Stimulated activated CD4-positive, alpha-beta T cell treated with anti-CD3 and anti-CD28 coated beads, Interleukin-1b, Interleukin-23, amount 100 ng/mL, for 4 hours (primary cell): ENCODE measurements around the gene CALHM3.
A peak's percentile ranks its signal among the peaks of the same experiment; 100 is the strongest.
"Not testable (repeated sequence)": the region's sequence is repeated elsewhere in the genome, so short reads cannot be mapped to it uniquely, and the experiment has no call there.

Experiments
- DNase-seq, 2 donors: peaks; one replicate each; pipeline ENCODE4 v3.0.0-alpha.2; 2020; ENCODE audit warnings: low read depth in 2 of 2

CALHM3 gene, protein sequence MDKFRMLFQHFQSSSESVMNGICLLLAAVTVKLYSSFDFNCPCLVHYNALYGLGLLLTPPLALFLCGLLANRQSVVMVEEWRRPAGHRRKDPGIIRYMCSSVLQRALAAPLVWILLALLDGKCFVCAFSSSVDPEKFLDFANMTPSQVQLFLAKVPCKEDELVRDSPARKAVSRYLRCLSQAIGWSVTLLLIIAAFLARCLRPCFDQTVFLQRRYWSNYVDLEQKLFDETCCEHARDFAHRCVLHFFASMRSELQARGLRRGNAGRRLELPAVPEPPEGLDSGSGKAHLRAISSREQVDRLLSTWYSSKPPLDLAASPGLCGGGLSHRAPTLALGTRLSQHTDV

DNA sequence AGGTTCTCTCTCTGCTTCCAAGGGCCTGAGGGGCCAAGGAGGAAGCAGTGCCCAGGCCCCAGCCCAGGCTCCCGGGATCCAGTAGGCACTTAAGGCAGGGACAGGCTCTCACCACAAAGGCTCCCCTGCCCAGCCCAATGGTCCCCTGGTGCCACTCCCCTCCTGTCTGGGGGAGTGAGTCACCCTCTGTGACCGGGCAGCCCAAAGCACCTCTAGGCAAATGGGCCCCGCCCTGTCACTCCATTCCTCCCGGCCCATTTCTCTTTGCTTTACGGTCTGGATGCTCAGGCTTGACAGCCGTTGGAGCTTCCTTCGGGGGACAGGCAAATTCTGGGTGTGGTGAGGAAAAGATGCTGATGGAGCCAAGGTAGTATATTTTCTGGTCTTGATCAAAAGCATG, at the start of gene CALHM3:
Gene CALHM3, minus strand, starts transcription at position 106 of the 400 bp plus-strand sequence. CDS start 208 bp downstream, outside the sequence.
- DNase-seq: no peak

DNA sequence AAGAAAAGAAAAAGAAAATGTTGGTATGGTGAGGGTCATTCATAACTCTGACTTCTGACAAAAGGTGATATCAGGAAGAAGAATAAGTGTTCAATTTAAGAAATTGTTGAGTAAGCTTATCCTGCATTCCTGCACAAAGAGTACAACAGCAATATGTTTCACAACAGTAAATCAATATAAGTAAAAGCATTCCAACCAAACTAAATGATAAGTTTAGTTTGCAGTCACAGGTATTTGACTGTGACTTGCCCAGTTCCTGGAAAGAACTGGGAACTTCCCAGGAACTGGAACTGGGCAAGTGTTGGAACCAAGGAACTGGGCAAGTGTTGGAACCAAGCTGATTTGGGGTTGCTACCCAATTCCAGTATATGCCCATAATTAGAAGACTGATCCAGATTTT, 49.5 kb upstream of the CALHM3 start:
- DNase-seq: no peak

DNA sequence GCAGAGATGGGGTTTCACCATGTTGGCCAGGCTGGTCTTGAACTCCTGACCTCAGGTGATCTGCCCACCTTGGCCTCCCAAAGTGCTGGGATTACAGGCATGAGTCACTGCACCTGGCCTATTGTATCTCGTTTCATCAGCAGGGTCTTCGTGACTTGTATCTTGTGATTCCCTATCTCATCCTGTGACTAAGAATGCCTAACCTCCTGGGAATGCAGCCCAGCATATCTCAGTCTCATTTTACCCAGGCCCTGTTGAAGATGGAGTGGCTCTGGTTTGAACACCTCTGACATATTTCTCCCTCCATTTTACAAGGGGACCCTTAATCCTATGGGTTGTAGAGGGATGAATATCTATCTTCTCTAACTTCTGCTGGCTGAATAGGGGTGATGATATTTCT, 48.4 kb upstream of the CALHM3 start:
- DNase-seq: not testable (repeated sequence)

DNA sequence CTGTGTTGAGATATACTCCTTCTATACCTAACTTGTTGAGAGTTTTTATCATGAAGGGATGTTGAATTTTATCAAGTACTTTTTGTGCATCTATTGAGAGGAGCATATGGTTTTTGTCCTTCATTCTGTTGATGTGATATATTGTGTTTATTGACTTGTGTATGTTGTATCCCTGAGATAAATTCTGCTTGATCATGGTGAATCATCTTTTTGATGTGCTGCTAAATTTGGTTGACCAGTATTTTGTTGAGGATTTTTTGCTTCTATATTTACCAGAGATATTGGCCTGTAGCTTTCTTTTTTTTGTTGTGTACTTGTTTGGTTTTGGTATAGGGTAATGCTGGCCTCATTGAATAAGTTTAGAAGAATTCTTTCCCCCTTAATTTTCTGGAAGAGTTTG, 46.9 kb upstream of the CALHM3 start:
- no peak for DNase-seq

DNA sequence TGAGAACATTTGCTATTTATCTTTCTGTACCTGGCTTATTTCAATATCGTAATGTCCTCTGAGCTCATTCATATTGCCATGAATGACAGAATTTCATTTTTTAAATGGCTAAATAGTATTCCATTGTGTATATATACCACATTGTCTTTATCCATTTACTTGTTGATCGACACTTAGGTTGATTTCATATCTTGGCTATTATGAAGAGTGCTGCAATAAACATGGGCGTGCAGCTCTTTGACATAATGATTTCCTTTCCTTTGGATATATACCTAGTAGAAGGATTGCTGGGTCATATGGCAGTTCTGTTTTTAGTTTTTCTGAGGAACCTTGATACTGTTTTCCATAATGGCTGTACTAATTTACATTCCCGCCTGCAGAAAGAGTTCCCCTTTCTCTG, 44.6 kb upstream of the CALHM3 start:
- no peak for DNase-seq

DNA sequence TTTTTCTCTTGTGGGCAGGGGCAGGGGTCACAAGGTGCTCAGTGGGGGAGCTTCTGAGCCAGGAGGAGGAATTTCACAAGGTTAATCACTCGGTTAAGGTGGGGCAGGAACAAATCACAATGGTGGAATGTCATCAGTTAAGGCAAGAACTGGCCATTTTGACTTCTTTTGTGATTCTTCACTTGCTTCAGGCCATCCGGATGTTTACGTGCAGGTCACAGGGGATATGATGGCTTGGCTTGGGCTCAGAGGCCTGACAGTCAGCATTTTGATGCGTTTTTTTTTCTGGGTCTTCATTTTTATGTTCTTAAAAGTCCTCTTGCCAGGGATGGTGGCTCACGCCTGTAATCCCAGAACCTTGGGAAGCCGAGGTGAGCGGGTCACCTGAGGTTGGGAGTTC, 43.0 kb upstream of the CALHM3 start:
- not testable (repeated sequence) for DNase-seq

DNA sequence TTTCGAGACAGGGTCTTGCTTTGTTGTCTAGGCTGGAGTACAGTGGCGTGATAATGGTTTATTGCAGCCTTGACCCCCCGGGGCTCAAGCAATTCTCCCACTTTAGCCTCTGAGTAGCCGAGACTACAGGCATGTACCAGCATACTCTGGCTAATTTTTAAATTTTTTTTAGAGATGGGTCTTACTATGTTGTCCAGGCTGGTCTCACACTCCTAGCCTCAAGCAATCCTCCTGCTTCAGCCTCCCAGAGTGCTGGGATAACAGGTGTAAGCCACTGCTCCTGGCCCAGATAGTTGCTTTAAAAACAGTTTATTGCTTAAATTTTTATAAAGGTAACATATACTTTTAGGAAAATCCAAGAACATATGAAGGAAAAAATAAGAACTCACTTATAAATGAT, 40.8 kb upstream of the CALHM3 start:
- DNase-seq: no peak

DNA sequence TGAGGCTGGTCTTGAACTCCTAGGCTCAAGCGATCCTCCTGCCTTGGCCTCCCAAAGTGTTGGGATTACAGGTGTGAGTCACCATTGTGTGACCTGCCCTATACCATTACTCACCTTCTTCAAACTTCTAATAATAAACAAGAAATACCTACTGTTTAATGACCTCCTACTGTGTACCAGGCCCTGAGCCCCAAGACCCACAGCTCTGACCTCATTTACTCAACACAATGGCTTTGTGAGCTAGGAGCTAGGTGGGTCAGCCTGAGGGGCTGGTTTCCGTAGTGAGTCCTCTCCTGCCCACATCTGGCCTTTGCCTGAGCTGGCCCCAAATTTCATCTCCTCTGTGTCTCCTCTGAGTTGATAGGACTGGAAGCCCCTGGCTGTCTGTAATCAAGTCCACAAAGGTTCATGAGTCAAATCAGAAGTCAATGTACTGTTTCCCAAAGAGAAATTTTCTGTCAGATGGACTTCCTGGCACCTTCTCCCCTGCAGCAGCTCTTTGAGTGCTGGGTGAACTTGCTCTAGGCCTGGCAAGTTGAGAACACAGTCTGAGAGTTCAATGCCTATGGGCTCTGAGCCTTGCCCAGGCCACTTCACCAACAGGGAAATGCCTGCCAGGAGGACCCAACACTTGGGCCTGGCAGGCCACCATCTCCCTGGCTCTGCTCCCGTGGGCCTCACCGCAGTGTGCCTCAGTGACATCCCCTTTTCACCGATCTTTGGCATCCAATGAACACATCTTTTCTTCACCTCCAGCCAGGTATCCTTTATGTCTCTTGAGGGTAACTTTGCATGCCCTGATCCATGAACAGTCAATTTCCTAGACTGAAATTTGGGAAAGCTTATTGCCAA, 38.4 kb upstream of the CALHM3 start:
- no peak for DNase-seq

DNA sequence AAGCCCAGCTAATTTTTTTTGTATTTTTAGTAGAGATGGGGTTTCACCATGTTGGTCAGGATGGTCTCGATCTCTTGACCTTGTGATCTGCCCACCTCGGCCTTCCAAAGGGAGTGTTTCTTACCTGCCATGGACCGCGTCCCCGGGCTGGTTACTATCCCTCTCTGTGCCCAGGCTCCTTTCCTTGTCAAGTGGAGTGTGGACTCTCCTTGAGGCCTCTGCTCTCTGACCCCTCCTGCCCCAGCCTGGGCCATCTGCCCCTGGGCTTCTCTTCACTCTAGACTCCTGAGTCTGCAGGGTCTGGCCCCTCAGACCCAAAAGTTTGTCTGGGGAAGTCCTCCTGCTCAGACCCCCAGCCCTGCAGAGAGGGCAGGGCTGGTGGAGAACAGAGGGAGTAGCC, 35.2 kb upstream of the CALHM3 start:
- DNase-seq: no peak

DNA sequence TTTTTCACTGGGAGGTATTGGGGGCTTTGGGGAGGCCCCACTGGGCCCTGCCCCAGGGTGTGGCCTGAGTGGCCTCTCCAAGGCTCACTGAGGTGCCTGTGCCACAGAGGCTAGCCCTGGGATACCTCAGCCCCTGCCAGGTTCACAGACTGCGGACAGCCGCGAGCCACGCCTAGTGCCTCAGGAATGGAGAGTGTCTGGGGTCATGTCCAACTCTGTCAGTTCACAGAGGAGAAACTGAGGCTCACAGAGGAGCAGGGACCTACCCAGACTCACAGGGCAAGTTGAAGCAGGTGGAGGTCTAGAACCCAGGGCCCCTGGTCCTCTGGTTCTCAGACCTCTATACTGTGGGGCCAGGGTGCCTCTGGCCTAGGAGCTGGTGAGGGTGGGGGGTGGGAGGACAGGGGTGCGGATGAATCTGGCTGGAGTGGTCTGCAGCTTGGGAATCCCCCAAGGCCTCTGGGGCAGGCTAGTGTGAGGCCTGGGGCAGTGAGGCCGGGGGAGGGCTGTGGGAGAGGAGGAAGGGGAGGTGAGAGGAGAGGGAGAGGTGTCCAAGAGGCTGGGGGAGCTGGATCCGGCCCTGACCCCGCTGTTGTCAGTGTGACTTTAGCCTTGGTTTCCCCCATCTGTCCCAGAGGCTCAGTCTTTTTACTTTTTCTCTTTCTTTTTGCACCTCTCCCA, 34.5 kb upstream of the CALHM3 start:
- DNase-seq: no peak

DNA sequence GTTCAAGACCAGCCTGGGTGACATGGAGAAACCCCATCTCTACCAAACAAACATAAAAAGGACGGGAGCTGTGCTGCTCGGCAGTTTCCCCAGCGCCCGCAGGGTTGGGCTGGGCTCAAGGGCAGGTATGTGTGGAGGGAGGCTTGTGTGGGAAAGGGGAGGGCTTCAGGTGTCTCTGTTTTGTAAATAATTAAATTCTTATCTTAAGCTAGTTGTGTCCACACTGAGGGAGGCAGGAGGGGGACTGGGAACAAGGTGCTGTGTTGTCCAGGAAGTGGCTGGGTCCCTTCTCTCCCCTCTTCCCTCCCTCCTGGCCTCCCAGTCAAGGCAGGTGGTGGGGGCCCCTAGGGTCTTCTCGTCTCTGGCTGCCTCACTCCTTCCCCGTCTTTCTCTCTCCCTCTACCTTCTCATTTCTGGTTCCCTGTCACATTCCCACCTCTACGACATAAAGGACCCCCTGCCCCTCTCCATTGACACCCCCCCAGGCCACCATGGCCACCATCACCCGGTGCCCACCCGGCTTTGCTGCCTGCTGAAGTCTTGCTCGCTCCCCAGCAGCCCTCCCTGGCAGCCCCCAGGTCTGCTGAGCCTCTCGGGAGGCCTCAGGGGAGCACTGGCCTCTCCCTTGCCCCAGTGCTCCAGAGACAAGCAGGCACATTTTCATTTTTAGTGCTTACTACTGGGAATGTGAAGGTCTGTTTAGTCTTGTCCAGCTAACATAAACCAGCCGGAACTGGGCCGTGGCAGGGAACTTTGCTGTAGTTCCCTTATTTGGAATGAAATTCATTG, 33.7 kb upstream of the CALHM3 start:
- no peak for DNase-seq

DNA sequence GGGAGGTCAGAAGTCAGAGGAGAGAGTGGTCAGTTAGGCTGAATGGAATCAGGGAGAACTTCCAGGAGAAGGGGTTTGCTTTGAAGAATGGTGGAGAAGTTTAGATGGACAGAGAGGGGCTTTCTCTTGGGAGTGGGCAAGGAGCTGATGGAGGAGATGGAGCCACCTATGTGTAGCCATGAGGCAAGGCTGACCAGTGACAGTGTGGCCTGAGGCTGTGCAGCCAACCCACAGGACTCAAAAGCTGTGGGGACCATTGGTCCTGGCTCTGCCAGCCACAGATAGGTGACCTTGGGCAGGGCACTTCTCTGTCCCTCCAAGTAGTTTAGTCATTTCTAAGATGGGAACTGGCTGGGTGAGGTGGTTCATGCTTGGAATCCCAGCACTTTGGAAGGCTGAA, 33.1 kb upstream of the CALHM3 start:
- DNase-seq: no peak

DNA sequence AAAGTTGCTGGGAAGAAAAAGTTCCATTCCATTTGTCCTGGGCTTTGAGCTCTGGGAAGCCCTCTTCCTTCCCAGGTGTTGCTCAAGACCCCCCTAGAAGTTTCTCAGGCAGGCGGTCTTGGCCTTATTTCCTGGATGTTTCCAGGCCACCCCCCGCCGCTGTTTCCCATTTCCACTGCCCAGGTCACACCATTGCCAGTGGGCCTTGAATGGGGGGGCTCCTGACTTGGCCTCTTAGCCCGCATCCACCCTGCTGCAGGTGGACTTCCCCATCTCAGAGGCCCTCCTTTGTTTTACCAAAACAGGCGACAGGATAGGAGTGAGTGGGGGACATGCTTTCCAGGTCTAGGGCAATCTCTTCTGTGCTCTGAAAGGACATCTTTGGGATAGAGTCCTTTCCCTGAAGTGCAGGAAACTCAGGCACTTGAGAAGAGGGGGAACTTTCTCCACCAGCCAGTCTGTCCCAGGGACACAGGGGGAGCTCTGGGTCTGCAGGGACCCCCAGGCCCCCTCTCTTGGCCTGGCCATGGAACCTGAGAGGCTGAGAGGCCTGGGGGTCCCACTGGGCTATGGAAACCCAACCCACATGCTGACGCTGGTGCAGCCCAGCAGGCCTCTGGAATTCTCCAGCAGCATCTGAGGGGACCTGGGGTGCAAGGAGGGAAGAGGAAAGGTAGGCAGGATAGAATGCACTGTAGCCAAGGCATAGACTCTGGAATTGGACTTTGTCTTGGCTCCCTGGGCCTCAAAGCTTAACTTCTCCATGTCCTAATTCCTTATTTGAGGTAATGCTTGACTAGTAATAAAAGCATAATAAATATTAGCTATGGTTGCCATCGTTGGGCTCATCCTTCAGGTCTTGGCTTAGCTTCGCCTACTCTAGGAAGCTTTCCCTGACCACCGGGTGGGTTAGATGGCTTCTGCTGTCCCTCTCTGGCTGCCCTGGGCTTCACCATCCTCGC, 32.0 kb upstream of the CALHM3 start:
- no peak for DNase-seq

DNA sequence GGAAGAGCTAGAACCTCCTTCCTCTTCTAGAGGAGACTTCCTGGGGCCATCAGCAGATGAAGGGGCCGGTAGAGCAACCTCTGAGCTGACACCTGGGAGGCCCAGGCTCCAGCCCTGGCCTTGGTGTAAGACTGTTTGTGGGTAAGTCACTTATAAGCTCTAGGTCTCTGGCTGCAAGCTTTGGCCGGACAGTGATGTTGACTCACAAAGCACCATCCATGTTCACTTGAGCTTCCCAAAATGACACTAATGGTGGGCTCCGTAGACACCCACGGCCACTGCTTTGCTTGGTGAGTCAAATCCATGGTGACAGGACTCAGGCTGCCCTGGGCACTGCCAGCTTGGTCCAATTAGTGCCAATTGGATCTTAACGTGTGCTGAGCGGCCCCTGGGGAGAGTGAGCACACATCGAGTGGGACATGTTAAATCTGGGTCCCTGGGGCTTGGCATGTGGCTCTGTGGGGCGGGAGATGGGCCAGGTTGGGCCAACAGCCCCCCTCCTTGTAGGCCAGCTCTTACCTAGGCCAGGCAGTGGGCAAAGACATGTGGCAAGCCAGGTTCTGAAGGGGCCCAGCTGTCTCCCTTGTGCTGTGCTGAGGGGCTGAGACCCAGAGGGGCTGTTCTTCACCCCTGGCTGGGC, 31.1 kb upstream of the CALHM3 start:
- no peak for DNase-seq

DNA sequence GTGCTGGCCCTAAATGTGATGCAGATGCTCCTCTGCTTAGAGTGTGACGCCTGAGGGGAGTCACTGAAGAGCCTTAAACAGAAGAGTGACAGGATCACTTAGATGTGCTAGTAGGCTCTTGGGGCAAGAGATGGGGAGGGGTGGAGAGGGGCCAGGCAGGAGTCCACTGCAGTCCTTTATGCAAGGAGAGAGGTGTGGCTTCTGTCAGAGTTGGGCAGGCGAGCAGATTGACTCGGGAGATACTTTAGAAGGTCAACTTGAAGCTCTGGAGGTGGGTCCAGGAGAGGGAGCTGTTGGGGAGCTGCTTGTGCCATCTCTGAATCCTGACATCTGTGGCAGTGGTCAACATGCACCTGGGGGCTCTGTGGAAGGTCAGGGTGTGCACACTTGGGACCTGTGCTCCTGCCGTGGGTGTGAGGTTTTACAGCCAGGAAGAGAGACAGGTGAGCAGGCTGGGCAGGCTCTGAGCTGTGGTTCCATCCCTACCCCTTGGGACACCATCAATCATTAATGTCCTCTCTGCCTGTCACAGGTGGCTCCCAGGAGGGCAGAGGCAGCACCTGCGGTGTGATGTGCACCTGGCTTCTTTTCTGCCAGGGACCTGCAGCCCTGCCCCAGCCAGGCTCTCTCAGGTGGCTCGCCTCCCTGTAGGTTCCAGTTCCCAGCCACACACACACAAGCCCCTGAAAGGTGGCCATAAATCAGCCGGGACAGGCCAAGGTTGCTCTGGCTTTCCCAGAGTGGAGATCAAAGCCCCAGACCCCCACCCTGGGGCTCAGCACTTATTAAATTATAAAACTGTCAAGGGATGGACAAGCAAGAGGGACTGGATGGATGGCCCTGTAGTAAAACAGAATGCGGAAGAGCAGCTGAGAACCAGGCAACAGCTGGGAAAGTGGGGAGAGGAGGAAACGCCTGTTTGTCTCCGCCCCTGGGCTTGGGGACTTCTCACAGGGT, 28.5 kb upstream of the CALHM3 start:
- DNase-seq: no peak

DNA sequence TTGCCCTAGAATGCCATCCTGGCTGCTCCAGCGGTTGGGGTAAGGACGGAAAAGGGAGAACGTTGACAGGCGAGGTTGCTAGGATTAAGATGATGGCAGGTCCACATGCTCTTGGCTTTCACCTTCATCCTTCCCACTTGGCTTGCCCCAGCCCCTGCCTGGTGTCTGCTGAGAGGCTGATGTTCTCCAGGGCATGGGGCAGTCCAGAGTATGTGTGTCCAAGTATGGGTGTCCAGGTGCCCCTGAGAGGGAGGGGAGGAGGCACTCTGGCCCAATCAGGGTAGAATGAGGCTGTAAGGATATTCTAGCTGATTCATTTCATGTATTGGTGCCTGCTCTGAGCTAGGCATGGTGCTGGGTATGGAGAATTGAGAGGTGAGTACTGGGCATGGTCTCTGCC, 27.0 kb upstream of the CALHM3 start:
- DNase-seq: no peak

DNA sequence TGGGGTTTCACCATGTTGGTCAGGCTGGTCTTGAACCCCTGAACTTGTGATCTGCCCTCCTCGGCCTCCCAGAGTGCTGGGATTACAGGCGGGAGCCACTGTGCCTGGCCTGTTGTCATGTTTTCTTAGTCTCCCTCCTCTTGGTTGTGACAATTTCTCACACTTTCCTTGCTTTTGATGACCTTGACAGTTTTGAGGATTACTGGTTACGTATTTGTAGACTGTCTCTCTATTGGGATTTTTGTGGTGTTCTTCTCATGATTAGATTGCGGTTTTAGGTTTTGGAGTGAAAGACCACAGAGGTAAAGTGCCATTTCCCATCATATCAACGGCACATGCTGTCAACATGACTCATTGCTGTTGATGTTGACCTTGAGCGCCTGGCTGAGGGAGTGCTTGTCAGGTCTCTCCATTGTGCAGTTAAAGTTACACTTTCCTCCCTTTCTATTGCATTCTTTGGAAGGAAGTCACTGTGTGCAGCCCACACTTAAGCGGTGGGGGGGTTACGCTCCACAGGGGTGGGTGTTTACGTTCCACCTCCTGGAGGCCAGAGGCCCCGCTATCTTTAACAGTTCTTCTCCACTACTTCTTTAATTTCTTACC, 25.2 kb upstream of the CALHM3 start:
- peak in 1 of 2 donors; percentile 10 for DNase-seq

DNA sequence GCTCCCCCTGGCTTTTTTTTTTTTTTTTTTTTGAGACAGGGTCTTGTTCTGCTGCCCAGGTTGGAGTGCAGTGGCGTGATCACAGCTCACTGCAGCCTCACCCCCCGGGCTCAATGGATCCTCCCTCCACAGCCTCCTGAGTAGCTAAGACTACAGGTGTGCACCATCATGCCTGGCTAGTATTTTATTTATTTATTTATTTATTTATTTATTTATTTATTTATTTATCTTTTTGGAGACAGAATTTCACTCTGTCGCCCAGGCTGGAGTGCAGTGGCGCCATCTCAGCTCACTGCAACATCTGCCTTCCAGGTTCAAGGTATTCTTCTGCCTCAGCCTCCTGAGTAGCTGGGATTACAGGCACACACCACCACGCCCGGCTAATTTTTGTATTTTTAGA, 24.7 kb upstream of the CALHM3 start:
- DNase-seq: not testable (repeated sequence)
